GM18499 (cell line): ENCODE measurements around the gene ZNF688.
"Not testable (repeated sequence)": the region's sequence is repeated elsewhere in the genome, so short reads cannot be mapped to it uniquely, and the experiment has no call there.

Experiments
- ATAC-seq: cut with Tn5 transposase; IDR thresholded peaks from one replicate; pipeline ENCODE4 v1.9.1; 2021; ENCODE audit warnings: moderate number of reproducible peaks; ENCODE audit not compliant: insufficient read depth, unreplicated experiment

The ZNF688 gene

DNA sequence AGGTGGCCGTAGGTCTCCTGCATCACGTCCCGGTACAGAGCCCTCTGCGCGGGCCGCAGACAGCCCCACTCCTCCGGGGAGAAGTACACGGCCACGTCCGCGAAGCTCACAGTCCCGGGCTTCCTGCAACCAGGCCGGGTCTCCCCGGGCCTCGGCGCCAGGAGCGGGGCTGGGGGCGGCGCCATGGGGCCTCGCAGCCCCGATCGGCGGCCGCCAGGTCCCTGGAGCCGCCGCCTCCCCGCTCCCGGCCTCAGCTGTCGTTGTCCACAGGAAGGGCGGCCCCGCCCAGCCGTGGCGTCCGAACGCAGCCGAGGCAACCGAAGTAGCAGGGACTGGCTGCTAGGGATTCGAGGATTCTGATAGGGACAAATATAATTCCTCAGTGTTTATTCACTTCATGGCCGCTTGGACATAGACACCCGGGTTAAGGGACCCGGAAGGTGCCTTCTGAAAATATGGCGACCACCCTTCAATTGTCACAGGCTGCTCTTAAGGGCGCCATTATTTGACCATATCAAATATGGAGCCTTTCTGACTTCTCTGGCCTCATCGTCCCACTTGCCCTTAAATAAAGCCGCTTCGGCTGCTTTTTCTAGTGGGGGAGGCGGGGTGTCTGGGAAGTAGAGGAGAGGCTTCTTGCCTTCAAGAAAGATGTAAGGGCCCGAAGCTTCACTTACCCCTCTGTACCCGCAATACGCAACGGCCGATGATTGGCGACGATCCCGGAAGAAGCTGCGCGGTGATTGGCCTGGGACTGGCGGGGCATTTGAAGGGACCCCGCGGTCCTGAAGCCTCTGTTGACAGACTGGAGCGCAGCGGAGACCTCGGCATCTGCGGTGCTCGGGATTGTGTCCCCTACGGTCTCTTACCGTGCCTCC is at the start of gene ZNF688:
Gene ZNF688, minus strand, starts transcription at position 270 of the 878 bp plus-strand sequence. Its CDS starts 85 bp downstream, at position 185.
- ATAC-seq: peak; percentile 39

DNA sequence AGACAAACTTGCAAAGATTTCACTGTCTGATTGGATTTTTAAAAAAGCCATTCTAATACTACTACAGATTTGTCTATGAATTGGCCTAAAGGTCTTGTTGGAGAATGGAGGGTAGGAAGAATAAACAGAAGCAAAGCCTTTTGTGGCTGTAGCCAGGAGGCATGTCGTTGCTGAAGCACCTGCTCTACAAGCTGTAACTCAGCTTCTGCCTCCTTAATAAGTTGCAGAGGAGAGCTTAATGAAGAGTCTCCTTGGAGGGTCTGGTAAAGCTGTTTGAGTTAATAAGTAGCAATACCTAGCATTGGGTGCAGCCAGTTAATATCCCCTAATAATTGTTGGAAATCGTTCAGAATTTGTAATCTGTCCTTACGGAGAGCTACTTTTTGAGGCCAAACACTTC is 48.7 kb upstream of the ZNF688 start:
- ATAC-seq: no peak

- no peak for ATAC-seq
Observed at GRCh38 chr16:30619638-30620037, 48.1 kb upstream of the ZNF688 start.

DNA sequence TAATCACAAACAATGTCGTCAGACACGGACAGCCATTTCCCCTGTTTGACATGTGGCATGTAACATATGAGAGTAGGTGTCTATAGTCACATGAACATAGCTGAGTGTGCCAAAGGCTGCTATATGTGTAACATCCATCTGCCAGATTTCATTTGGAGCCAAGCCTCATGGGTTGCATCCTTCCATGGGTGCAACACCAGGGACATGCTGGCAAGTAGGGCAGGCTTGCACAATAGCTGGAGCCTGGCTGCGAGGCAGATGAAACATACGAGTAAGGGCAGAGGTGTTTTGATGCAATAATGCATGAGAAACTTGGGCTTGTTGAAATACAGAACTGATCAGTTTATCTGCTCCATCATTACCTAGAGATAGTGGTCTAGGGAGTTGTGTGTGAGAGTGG is 47.7 kb upstream of the ZNF688 start:
- no peak for ATAC-seq

GRCh38 chr16:30615358-30616091 is 44.0 kb upstream of the ZNF688 start:
- ATAC-seq: no peak

- ATAC-seq: peak; percentile 67
Observed at GRCh38 chr16:30609926-30610839, 38.7 kb upstream of the ZNF688 start, which contains the start of gene ZNF689. ZNF689 (minus strand) TSS chr16:30610389; CDS start chr16:30610041, 348 bp downstream.

DNA sequence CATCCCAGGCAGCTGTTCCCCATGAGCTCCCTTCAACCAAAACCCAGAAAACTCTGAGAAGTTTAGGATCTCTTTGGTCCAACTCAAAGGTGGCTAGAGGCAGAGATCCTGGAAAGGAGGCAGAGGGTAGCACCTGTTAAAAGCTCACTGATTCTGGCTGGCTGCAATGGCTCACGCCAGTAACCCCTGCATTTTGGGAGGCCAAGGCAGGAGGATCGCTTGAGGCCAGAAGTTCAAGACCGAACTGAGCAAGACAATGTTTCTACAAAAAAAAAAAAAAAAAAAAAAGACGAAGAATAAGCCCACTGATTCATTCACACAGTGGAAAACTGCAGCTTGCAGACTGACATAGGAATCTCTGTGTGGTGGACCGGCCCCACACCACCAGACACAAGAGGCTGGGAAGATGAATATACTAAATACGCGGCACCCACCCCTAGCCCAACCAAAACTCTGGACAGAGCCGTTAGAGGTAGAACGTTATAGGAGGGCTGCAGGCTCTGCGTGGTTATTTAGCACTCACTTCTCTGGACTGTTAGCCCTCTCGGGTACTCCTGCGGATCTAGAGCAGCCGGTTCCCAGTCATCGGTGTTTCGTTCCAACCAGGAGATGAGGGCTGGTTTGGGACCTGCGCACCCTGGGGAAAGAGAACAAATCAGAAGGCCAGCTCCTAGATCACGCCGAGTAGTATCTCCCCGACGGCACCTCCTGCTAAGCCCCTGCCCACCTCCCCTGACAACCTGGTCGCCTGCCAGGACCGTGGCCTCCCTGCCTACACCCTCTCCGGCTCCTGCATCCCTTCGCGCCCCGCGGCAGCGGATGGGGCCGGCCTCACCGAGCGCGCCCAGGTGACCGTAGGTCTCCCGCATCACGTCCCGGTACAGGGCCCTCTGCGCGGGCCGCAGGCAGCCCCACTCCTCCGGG is 37.8 kb upstream of the ZNF688 start:
- ATAC-seq: no peak

- no peak for ATAC-seq
Observed at GRCh38 chr16:30606004-30606403, 34.5 kb upstream of the ZNF688 start.

- no peak for ATAC-seq
Observed at GRCh38 chr16:30605158-30605557, 33.6 kb upstream of the ZNF688 start.

DNA sequence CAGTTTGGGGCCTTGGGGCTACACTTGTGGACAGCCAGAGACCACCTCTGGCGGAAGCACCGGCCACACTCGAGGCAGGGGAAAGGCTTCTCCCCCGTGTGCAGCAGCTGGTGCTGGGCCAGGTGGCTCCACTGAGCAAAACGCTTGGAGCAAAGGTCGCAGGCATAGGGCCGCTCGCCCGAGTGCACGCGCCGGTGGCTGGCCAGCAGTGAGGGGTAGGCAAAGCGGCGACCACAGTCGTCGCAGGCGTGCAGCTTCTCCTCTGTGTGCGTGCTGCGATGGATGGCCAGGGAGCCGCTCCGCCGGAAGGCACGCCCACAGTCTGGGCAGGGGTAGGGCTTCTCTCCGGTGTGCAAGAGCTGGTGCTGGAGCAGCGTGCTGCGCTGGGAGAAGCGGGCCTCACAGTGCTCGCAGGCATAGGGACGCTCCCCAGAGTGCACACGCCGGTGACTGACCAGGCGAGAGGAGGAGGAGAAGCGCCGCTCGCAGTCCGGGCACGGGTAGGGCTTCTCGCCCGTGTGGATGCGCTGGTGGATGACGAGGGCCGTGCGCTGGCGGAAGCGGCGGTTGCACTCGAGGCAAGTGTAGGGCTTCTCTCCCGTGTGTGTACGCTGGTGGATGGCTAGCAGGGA is 32.9 kb upstream of the ZNF688 start:
- ATAC-seq: no peak

GRCh38 chr16:30603945-30604315 is 32.4 kb upstream of the ZNF688 start:
- no peak for ATAC-seq

GRCh38 chr16:30602616-30603277 is 31.2 kb upstream of the ZNF688 start:
- no peak for ATAC-seq

- no peak for ATAC-seq
Observed at GRCh38 chr16:30601966-30602365, 30.5 kb upstream of the ZNF688 start.

GRCh38 chr16:30600929-30601328 is 29.4 kb upstream of the ZNF688 start:
- ATAC-seq: no peak

GRCh38 chr16:30600215-30600614 is 28.7 kb upstream of the ZNF688 start:
- ATAC-seq: no peak

DNA sequence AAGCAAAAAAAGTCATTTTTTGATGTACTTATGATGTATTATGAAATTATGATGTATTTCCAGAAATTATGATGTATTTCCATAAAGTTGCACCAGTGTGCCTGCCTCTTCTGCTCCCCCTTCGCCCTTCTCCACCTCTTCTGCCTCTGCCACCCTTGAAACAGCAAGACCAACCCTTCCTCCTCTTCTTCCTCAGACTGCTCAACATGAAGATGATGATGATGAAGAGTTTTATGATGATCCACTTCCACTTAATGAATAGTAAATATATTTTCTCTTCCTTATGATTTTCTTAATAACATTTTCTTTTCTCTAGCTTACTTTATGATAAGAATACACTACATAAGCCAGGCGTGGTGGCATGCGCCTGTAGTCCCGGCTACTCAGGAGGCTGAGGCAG is 21.4 kb upstream of the ZNF688 start:
- no peak for ATAC-seq

DNA sequence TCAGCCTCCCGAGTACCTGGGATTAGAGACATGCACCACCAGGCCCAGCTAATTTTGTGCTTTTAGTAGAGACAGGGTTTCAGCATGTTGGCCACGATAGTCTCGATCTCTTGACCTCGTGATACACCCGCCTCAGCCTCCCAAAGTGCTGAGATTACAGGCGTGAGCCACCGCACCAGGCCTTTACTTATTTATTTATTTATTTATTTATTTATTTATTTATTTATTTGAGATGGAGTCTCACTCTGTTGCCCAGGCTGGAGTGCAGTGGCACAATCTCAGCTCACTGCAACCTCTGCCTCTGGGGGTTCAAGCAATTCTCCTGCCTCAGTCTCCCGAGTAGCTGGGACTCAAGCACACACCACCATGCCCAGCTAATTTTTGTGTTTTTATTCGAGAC is 19.4 kb upstream of the ZNF688 start:
- ATAC-seq: not testable (repeated sequence)

- not testable (repeated sequence) for ATAC-seq
Observed at GRCh38 chr16:30589582-30589981, 18.1 kb upstream of the ZNF688 start.
